Measurements from ENCODE around the gene ADARB2.

- TF ChIP-seq CTCF (IDR thresholded peaks at IDR 0.05) (no peak), POLR2AphosphoS5 (IDR thresholded peaks at IDR 0.05) (no peak)
Measured at GRCh38 chr10:1571587-1572237, 165.6 kb downstream of the ADARB2 start.

All from suprapubic skin (tissue), 3 donors.